Endothelial cell of umbilical vein (primary cell): ENCODE results near the gene CHML. TPM values are rescaled to one million over a fixed set of nuclear protein-coding genes. Genes with fewer than 3 reads are reported as not detected.

ENCODE experiments used
- BruUV-seq: library from RNA; stranded (reverse); fragments of 400-500 nt; replicated peaks from 2 replicates; lab custom pipeline; 2021; lab: Mats Ljungman, UMichigan
- CTCF ChIA-PET: fragments of 300-600, 350-600 bp; sonication (Branson Sonifier 250); formaldehyde crosslinking; loops from one replicate; lab custom pipeline; 2021; ENCODE audit warnings: antibody characterized with exemption, inconsistent platforms; lab: Charles Lee
- POLR2A ChIA-PET: fragments of 300-600, 350-600 bp; sonication (Branson Sonifier 250); formaldehyde crosslinking; loops from one replicate; lab custom pipeline; 2021; ENCODE audit warnings: antibody characterized with exemption, inconsistent platforms; lab: Charles Lee
- DNase-seq: peaks from one replicate; pipeline ENCODE4 v3.0.0-alpha.2; 2011; ENCODE audit warnings: low read depth, low spot score
- FAIRE-seq: peaks from 2 replicates; lab custom pipeline; 2011; peaks lifted over from hg19 to GRCh38; lab: Jason Lieb, UNC
- H2AFZ ChIP-seq: 2 replicates; pipeline ENCODE4 v1.6.0; 2012; ENCODE audit warnings: low read depth, low read length, control low read depth, inconsistent platforms
- H3K27ac ChIP-seq: 2 replicates; pipeline ENCODE4 v1.5.1; 2011; ENCODE audit warnings: low read depth, mild to moderate bottlenecking, control low read depth, low read length, moderate library complexity; ENCODE audit not compliant: insufficient read depth
- H3K27me3 ChIP-seq, 2 experiments: 2 replicates each; pipeline versions ENCODE4 v1.6.0 to v1.6.1; 2011; ENCODE audit warnings: low read length in 2 of 2, mixed read lengths in 1 of 2; ENCODE audit not compliant: control insufficient read depth in 2 of 2, insufficient read depth in 2 of 2
- H3K36me3 ChIP-seq, 2 experiments: 2 replicates in 1 of 2; 3 replicates in 1 of 2; pipeline ENCODE4 v1.5.1; 2011; ENCODE audit warnings: low read length in 2 of 2, mild to moderate bottlenecking in 1 of 2, moderate library complexity in 1 of 2; ENCODE audit not compliant: control insufficient read depth in 2 of 2, insufficient read depth in 2 of 2; ENCODE audit errors: extremely low read depth in 1 of 2
- H3K4me1 ChIP-seq: 3 replicates; pipeline ENCODE4 v1.5.1; 2011; ENCODE audit warnings: mild to moderate bottlenecking, low read length; ENCODE audit not compliant: control insufficient read depth, insufficient read depth; ENCODE audit errors: extremely low read depth
- H3K4me2 ChIP-seq: 2 replicates; pipeline ENCODE4 v1.6.1; 2011; ENCODE audit warnings: low read length, control low read depth, mixed read lengths; ENCODE audit not compliant: insufficient read depth
- H3K4me3 ChIP-seq, 3 experiments: fragments of 200-600 bp in 1 of 3; sonication (generic), shearing (Covaris generic) in 1 of 3; replicated peaks in 1 of 3; 2 replicates each; pipeline ENCODE4 v1.5.1; 2011 to 2016; ENCODE audit warnings: control low read depth in 3 of 3, low read length in 3 of 3, mild to moderate bottlenecking in 2 of 3, inconsistent platforms in 1 of 3, low read depth in 1 of 3, moderate library complexity in 1 of 3; ENCODE audit not compliant: insufficient read depth in 1 of 3
- H3K79me2 ChIP-seq: 2 replicates; pipeline ENCODE4 v1.6.0; 2012; ENCODE audit warnings: low read length, inconsistent platforms; ENCODE audit not compliant: control insufficient read depth, insufficient read depth
- H3K9ac ChIP-seq: replicated peaks from 2 replicates; pipeline ENCODE3; 2011; ENCODE audit warnings: low read length, control low read depth; ENCODE audit not compliant: insufficient read depth; ENCODE audit errors: extremely low read depth
- H3K9me1 ChIP-seq: replicated peaks from 3 replicates; pipeline ENCODE4 v1.6.0; 2011; ENCODE audit warnings: mild to moderate bottlenecking, low read length; ENCODE audit not compliant: control insufficient read depth, insufficient read depth; ENCODE audit errors: extremely low read depth
- H3K9me3 ChIP-seq: replicated peaks from 2 replicates; pipeline ENCODE4 v1.5.1; 2012; ENCODE audit warnings: low read length, inconsistent platforms; ENCODE audit not compliant: control insufficient read depth, insufficient read depth
- H4K20me1 ChIP-seq: replicated peaks from 2 replicates; pipeline ENCODE3; 2011; ENCODE audit warnings: mild to moderate bottlenecking, low read length; ENCODE audit not compliant: control insufficient read depth, insufficient read depth; ENCODE audit errors: extremely low read depth
- CTCF ChIP-seq, 2 donors: IDR thresholded peaks; 1 replicate in 1 of 2; 2 replicates in 1 of 2; pipeline ENCODE4 v1.5.1; 2011; ENCODE audit warnings: low read length in 2 of 2, mild to moderate bottlenecking in 2 of 2, moderate library complexity in 2 of 2, control low read depth in 1 of 2, inconsistent platforms in 1 of 2, low read depth in 1 of 2; ENCODE audit not compliant: insufficient read depth in 1 of 2; ENCODE audit errors: extremely low read depth in 1 of 2
- EZH2 ChIP-seq: IDR thresholded peaks from 2 replicates; pipeline ENCODE4 v1.6.1; 2012; ENCODE audit warnings: borderline replicate concordance, low read depth, mild to moderate bottlenecking, moderate library complexity, low read length, inconsistent platforms; ENCODE audit not compliant: severe bottlenecking
- FOS ChIP-seq: IDR thresholded peaks from 2 replicates; pipeline ENCODE4 v1.6.1; 2011; ENCODE audit warnings: mild to moderate bottlenecking, low read length, moderate library complexity, borderline replicate concordance; ENCODE audit not compliant: insufficient read depth
- GATA2 ChIP-seq: IDR thresholded peaks from 2 replicates; pipeline ENCODE4 v1.7.0; 2011; ENCODE audit warnings: low read depth, mild to moderate bottlenecking, moderate library complexity, mixed read lengths, low read length; ENCODE audit not compliant: insufficient read length, insufficient read depth
- JUN ChIP-seq: IDR thresholded peaks from 2 replicates; pipeline ENCODE4 v1.6.1; 2011; ENCODE audit warnings: borderline replicate concordance, low read depth; ENCODE audit not compliant: insufficient read length, insufficient read depth
- MYC ChIP-seq: IDR thresholded peaks from one replicate; pipeline ENCODE4 v1.6.1; 2011; ENCODE audit warnings: mild to moderate bottlenecking, low read depth, low read length
- POLR2AphosphoS5 ChIP-seq: IDR thresholded peaks from 2 replicates; pipeline ENCODE4 v1.6.1; 2012; ENCODE audit warnings: low read depth, mild to moderate bottlenecking, control low read depth, low read length, moderate library complexity; ENCODE audit not compliant: insufficient read depth
- dilution Hi-C: fragments of 300-500 bp; cut with MboI; formaldehyde crosslinking; loops from one replicate; pipeline ENCODE4 v1.15.0; 2019; ENCODE audit warnings: low sequenced_read_pairs; ENCODE audit not compliant: extremely low pct_ligation_motif_present
- intact Hi-C: fragments of 100-400 bp; cut with micrococcal nuclease; formaldehyde crosslinking; loops from one replicate; pipeline ENCODE4 v1.10.0; 2022
- polyA plus RNA-seq, 4 experiments: library from polyadenylated mRNA; depleted of rRNA in 3 of 4; stranded (reverse) in 3 of 4; unstranded in 1 of 4; fragments of >200 nt; gene quantifications; 2 replicates each; pipeline versions ENCODE4 v1.2.1 to v1.2.3, GENCODE V29; 2011 to 2012; ENCODE audit warnings: missing spikeins in 1 of 4
- total RNA-seq: library from RNA; stranded (reverse); gene quantifications from 2 replicates; pipeline ENCODE4 v1.2.3, GENCODE V29; 2021

CHML gene
- total and polyA plus RNA-seq, 2 donors (not counting 3 experiments of a cell fraction or from before 2014, with no cell fraction given): 3.3 to 22.3 TPM

DNA sequence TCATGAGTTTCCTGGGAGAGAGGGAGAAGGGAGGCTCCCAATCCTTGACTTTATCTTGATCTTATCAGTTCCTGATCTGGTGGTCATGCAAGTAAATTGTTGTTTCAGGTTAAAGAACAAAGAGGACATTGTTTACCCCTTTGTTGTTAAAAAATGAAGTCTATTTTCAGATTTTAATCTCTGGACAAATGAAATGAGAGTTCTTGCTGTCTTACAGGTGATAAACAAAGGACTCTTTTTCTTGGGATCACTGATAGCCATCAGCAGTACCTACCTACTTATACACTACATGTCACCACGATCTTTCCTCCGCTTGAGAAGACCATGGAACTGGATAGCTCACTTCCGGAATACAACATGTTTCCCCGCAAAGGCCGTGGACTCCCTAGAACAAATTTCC lies 48.4 kb downstream of the CHML start:
- intact Hi-C loops (no loop called here), dilution Hi-C loops (no loop called here)
- H3K4me1 ChIP-seq: no peaks in the 10 kb centered on the region
- DNase-seq: no peak
- TF ChIP-seq POLR2AphosphoS5 (no peak), MYC (no peak), EZH2 (no peak), CTCF (IDR thresholded peaks at IDR 0.05; ENCODE audit: extremely low read depth in 1 of 2, insufficient read depth in 1 of 2, low read depth in 1 of 2, low read length in 2 of 2) (no peak), GATA2 (no peak), FOS (no peak), JUN (no peak)
- H3K27ac ChIP-seq: no peak overlapping the region
- H3K9me3 ChIP-seq: no peaks in the 10 kb centered on the region
- H4K20me1 ChIP-seq: no peaks in the 10 kb centered on the region
- H3K4me3 ChIP-seq: no peak overlapping the region
- H3K9ac ChIP-seq: no peak overlapping the region
- no peak overlapping the region for H3K4me2 ChIP-seq
- no peaks in the 10 kb centered on the region for H3K79me2 ChIP-seq
- ChIA-PET POLR2A (no interaction called here), CTCF (interaction anchor here (1.3 to 2.9 kb wide), 2 partner anchors 9 to 19 kb away, joined by 3 to 14 read pairs; no protein-coding TSS in a partner anchor)
- H3K36me3 ChIP-seq: peaks cover 0 to 5% of the 10 kb centered on the region in 2 experiments
- no peaks in the 10 kb centered on the region for H3K27me3 ChIP-seq
- H3K9me1 ChIP-seq: no peaks in the 10 kb centered on the region
- no peak for FAIRE-seq
- BruUV-seq: no TSS peak
- H2AFZ ChIP-seq: no peak overlapping the region
